DMS53 treated with DMSO at 0.1 percent for 48 hours (cell line): Measurements from ENCODE around the gene DLEU7.

Experiments
- DNase-seq: peaks from one replicate; lab custom pipeline; 2025; ENCODE audit not compliant: unreplicated experiment; lab: John Stamatoyannopoulos, UW

DLEU7 gene

GRCh38 chr13:50844084-50844875 lies 788 bp upstream of the DLEU7 start:
- DNase-seq: no peak

GRCh38 chr13:50842990-50843256 lies 569 bp downstream of the DLEU7 start:
- DNase-seq: no peak

- no peak for DNase-seq
Observed at GRCh38 chr13:50842251-50842989, 1.1 kb downstream of the DLEU7 start.

- DNase-seq: no peak
Observed at GRCh38 chr13:50841786-50842185, 1.7 kb downstream of the DLEU7 start.

GRCh38 chr13:50840284-50840683 lies 3.2 kb downstream of the DLEU7 start:
- no peak for DNase-seq

- no peak for DNase-seq
Observed at GRCh38 chr13:50839828-50840227, 3.7 kb downstream of the DLEU7 start.

GRCh38 chr13:50838701-50839100 lies 4.8 kb downstream of the DLEU7 start:
- DNase-seq: no peak

GRCh38 chr13:50838031-50838430 lies 5.5 kb downstream of the DLEU7 start:
- no peak for DNase-seq

GRCh38 chr13:50831512-50831911 lies 12.0 kb downstream of the DLEU7 start:
- DNase-seq: no peak

GRCh38 chr13:50829896-50830295 lies 13.6 kb downstream of the DLEU7 start:
- no peak for DNase-seq

GRCh38 chr13:50829226-50829625 lies 14.3 kb downstream of the DLEU7 start:
- no peak for DNase-seq

GRCh38 chr13:50826035-50826434 lies 17.5 kb downstream of the DLEU7 start:
- no peak for DNase-seq

- no peak for DNase-seq
Observed at GRCh38 chr13:50812242-50812641, 31.2 kb downstream of the DLEU7 start.

- DNase-seq: no peak
Observed at GRCh38 chr13:50810998-50811397, 32.5 kb downstream of the DLEU7 start.

GRCh38 chr13:50810468-50810867 lies 33.0 kb downstream of the DLEU7 start:
- DNase-seq: no peak

- peak; percentile 8 for DNase-seq
Observed at GRCh38 chr13:50809133-50810090, 34.1 kb downstream of the DLEU7 start.

GRCh38 chr13:50805805-50806204 lies 37.7 kb downstream of the DLEU7 start:
- peak; percentile 6 for DNase-seq

GRCh38 chr13:50801087-50801931 lies 42.2 kb downstream of the DLEU7 start:
- peak; percentile 26 for DNase-seq

- DNase-seq: no peak
Observed at GRCh38 chr13:50800091-50800739, 43.3 kb downstream of the DLEU7 start.

- DNase-seq: no peak
Observed at GRCh38 chr13:50798923-50799322, 44.6 kb downstream of the DLEU7 start.
